GM19372 (cell line): ENCODE results near the gene SWT1.
A peak's percentile ranks its signal among the peaks of the same experiment; 100 is the strongest.

Source experiments
- ATAC-seq: cut with Tn5 transposase; IDR thresholded peaks from one replicate; pipeline ENCODE4 v1.9.1; 2021; ENCODE audit warnings: mild to moderate bottlenecking, low read depth, moderate library complexity; ENCODE audit not compliant: unreplicated experiment

The SWT1 gene, protein sequence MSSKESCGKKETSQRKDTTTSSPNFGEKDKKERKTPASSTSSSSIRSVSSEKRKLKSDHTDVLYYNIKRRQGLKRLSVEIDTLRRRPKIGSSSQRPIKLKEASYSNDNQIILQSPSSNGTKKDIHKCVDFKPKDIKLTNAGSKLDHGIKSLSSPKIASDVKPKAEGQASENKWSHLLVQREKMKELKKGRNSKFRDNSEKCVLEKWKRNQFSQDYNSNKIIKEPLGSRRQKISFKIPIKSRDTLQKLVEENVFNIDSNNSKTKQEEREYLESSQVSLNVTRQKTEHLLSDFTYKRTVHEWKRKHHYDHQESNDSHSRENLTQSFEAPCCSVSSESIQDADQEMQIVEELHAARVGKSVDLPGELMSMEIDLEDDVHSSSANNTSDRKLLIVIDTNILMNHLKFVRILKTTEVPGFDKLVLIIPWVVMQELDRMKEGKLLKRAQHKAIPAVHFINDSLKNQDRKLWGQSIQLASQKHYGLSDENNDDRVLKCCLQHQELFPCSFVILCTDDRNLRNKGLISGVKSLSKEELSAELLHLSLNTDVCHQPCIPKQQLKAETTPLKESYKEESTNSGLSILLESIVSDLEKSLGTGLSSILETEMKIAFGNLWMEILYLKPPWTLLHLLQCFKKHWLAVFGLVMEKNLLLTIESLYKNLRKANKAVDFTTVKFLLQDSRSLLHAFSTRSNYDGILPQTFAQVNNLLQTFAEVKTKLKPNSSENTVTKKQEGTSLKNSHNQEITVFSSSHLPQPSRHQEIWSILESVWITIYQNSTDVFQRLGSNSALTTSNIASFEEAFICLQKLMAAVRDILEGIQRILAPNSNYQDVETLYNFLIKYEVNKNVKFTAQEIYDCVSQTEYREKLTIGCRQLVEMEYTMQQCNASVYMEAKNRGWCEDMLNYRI

GRCh38 chr1:185156854-185157598 lies at the start of gene SWT1, which contains the start of gene TRMT1L:
TSS of gene SWT1 (plus strand) at chr1:185157167. CDS start at chr1:185160842, 3,675 bp downstream.
TSS of gene TRMT1L (minus strand) at chr1:185156953. CDS start at chr1:185156712, 241 bp downstream.
- peak; percentile 85 for ATAC-seq

DNA sequence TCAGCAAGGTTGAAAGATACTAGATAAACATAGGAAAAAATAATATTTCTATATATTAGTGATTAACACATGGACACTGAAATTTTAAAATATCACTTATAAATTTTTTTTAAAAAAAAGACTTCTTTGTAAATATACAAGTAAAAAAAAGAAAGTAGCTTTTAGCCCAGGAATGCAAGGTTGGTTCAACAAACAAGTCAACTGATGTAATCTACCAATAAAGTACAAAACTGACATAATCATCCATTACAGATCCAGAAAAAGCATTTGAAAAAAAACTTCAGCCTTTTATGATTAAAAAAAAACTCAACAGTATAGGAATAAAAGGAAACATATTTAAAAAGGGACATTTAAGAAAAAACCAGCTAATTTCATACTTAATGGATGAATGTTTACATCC lies 48.6 kb upstream of the SWT1 start:
- no peak for ATAC-seq

DNA sequence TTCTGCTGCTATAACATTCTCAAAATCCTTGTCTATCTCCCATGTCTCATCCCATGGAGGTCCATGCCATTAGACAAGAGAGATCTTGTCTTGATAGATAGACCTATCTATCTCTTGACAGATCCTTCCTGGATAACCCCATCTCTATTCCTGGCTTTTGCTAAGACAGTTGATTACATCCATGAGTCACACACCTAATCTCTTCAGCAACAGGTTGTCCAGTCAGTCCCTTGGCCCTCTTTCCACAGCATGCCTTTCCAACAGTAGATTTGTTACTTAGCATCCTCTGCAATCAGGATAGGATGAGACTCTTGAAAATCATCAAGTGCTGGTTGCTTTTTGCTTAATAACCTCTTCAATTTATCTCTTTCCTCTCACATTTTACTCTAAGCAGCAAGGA lies 46.8 kb upstream of the SWT1 start:
- no peak for ATAC-seq

DNA sequence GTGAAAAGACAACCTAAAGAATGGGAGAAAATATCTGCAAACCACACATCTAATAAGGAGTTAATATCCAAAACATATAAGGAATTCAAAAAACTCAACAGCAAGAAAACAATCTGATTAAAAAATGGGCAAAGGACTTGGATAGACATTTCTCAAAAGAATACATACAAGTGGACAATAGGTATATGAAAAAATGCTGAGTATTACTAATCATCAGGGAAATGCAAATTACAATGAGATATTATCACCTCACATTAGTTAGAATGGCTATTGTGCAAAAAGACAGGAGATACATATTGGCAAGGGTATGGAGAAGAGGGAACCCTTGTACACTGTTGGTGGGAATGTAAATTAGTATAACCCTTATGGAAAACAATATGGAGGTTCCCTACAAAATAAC lies 45.1 kb upstream of the SWT1 start:
- ATAC-seq: no peak

GRCh38 chr1:185112356-185112755 lies 44.6 kb upstream of the SWT1 start:
- no peak for ATAC-seq

- no peak for ATAC-seq
Observed at GRCh38 chr1:185129708-185130107, 27.3 kb upstream of the SWT1 start.

DNA sequence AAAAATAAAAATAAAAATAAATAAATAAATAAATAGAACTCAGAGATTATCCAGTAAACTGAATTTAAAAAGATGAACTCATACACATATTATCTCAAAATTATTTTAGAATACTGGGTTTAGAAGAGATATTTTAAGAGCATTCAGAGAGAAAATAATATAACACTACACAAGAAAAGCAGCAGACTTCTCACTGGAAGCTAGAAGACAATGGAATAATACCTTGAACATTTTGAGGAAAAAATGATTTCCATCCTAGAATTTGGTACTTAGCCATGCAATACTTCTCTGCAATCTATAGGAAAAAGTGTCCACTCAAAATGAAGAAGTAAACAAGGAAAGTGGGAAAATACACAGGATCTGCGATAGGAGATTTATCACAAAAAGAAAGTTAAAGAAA lies 24.4 kb upstream of the SWT1 start:
- no peak for ATAC-seq

GRCh38 chr1:185137896-185138545 lies 18.9 kb upstream of the SWT1 start:
- no peak for ATAC-seq

GRCh38 chr1:185139246-185139645 lies 17.7 kb upstream of the SWT1 start:
- no peak for ATAC-seq

DNA sequence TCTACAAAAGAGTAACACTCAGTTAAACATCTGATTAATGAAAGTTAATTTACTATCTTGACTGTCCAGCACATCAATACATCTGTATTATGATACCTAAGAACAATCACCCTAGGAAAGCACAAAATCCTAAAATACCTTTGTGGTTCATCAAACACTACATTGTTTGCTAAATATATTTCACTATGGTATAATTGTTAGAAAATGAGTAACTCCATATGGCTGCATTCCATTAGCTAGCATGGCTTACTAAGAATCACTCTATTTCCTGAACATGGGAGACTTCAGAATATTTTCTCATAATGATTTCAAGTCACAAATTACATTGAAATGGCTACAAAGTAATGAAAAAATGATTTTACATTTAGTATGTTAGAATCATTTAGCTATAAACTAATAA lies 12.7 kb upstream of the SWT1 start:
- ATAC-seq: no peak

DNA sequence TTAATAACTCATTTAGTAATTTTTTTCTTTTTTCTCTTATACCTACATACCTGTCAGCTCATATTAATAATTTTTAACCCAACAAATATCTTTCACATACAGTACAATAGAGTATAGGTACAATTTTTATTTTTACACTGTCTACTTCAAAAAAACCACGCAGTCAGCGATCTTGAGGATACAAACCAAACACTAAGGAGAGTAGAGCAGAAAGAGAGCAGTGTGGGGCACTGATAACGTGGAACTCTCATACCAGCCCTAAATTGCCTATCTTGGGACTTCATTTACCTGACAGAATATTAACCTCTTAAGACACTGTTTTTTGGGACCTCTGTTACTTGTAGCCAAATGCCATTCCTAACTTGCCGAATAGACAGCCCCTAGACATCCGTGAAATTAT lies 5.8 kb upstream of the SWT1 start:
- no peak for ATAC-seq

DNA sequence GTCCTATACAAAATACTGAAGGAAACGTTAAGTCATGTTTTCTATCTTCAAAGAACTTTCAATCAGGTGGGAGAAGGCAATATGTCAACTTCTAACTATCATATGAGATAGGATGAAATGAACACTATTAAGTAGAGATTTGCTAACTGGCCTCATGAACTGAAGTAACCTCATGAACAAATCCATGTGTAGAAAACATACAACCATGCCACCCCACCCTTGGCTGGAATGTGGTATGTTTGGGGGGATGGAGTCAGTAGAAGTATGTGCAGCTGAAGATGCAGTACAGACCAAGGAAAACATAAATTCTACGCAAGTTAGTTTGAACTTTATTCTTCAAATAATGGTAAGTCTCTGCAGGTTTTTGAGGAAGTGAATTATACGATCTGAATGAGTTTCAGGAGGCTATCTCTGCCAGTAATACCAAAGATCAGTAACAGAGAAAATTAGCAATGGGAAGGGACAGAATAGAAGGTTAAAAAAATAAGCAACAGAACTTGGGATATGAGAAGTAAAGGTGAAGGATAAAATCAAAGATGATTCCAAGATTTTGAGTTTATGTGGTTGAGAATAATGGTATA lies 4.7 kb upstream of the SWT1 start:
- ATAC-seq: no peak

- no peak for ATAC-seq
Observed at GRCh38 chr1:185154912-185155513, 2.0 kb upstream of the SWT1 start.

DNA sequence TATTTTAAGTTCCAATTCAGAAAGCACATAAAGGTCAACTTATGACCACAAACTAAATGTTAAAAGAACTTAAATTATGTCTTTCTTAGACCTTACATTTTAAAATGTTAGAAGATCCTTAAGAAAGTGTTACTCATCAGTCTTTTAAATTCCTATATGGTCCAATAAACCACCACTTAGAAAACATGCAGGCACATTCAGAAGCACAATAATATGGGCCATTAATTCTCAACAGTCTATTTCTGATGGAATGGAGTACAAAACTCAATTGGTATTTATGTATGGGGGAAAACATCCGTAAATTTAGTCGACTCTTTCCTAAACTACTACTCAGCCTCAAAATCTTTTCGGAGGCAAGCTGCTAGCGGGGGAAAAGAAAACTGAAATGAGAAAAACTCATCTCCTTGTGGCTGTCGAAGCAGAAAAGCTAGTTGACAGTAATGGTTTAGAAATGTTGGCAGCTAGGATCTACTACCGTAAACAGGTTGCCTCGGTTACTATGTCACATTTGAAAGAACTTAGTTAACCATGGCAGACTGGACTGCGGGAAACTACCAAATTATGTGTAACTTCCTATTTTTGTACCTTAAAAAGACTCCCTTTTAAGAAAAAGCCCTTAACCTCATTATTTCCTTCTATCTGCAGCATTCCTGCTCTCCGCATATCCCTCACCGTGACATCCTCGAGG lies 1.2 kb upstream of the SWT1 start:
- no peak for ATAC-seq

GRCh38 chr1:185156288-185156853 lies 596 bp upstream of the SWT1 start:
- ATAC-seq: peak; percentile 28

DNA sequence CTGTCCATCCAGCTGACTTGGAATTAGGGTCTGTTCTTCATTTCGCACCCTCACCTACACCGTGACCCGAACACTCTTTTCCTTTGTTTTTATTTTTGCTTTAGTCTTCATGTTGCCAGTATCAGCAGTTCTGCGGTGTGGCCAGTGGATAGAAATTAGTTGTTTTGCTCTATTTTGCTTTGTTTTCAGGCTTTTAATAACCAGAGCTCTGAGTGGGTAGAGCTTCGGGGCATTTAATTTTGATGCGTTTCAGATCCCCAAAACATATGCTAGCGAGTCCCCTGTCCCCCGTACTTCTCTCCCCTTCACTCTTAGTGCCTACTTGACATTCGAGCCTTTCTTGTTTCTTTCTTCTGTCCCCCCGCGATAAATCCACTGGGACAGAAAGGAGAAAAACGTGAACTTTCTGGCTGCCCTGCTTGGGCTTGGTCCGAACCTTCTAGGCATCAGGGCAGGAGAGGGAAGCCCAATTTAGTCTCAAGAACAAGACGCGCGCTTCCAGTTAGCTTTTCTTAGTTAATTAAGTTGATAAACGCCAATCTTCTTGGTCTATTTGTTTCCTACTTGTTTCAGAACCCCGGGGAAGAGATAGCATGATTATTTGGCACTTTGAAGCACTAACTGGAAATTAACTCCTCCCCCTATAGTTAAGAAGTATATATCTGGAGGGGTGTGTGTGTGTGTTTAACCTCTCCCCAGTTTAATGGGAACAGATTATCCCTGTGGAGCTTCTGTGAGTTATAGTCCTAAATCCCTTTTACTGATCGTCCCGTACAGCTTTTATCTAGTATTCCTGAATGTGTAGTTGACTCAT lies 839 bp downstream of the SWT1 start:
- ATAC-seq: no peak

GRCh38 chr1:185158800-185159199 lies 1.8 kb downstream of the SWT1 start:
- ATAC-seq: no peak

GRCh38 chr1:185159966-185160365 lies 3.0 kb downstream of the SWT1 start:
- ATAC-seq: no peak
